LNCAP (cell line): Measurements from ENCODE around the gene SERPING1.

Experiments used
- TF ChIP-seq, protein P1 (sequence below): fragments of 450-650 bp; IDR thresholded peaks from 2 replicates; pipeline ENCODE4 v1.5.1; 2017; ENCODE audit warnings: mild to moderate bottlenecking

SERPING1 gene

DNA sequence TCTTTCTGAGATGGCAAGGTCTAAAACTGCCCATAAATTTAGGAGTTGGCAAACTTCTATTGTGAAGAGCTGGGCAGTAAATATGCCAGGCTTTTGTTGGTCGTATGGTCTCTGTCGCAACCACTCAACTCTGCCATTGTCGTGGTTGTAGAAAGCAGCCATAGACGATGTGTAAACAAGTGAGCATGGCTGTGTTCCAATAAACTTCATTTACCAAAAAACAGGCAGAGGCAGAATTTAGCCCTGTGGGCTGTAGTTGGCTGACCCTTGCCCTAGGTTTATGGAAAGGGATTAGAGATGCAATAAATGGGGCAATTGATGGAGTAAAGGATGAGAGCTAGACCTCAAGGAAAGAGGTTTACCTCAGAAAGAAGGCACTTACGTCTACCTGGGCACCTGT, 34.6 kb downstream of the SERPING1 start:
- TF ChIP-seq, protein P1, sequence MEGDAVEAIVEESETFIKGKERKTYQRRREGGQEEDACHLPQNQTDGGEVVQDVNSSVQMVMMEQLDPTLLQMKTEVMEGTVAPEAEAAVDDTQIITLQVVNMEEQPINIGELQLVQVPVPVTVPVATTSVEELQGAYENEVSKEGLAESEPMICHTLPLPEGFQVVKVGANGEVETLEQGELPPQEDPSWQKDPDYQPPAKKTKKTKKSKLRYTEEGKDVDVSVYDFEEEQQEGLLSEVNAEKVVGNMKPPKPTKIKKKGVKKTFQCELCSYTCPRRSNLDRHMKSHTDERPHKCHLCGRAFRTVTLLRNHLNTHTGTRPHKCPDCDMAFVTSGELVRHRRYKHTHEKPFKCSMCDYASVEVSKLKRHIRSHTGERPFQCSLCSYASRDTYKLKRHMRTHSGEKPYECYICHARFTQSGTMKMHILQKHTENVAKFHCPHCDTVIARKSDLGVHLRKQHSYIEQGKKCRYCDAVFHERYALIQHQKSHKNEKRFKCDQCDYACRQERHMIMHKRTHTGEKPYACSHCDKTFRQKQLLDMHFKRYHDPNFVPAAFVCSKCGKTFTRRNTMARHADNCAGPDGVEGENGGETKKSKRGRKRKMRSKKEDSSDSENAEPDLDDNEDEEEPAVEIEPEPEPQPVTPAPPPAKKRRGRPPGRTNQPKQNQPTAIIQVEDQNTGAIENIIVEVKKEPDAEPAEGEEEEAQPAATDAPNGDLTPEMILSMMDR = no peak

DNA sequence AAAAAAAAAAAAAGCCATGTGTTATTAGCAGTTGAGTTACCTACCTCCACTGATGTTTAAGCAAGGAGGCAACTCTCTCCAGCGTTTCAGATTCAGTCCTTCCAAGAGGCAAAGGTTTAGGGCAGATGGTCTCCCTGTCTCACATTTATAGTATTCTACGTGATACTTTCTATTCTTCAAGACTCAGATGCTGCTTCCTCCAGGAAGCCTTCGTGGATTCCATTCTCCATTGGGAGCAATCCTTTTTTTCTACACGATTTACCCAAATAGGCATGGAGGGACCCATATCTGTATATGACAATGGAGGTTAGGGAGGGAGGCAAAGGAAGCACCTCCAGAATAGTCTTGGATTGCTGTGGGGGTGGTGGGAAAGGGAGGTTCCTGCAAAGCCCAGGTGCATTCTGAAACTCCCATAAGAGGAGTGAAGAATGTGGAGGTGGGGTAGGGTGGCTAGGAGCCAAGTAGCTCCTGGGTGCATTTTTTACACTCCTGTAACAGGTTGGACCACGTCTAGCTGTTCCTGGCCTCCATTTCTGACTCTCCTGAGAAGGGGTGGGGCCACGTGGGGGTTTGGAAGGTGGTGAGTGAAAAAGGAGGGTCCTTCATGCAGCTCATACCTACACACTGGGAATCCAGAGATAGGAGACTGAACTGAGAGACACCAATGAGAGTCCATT, 36.0 kb downstream of the SERPING1 start:
- TF ChIP-seq, protein P1 = no peak

DNA sequence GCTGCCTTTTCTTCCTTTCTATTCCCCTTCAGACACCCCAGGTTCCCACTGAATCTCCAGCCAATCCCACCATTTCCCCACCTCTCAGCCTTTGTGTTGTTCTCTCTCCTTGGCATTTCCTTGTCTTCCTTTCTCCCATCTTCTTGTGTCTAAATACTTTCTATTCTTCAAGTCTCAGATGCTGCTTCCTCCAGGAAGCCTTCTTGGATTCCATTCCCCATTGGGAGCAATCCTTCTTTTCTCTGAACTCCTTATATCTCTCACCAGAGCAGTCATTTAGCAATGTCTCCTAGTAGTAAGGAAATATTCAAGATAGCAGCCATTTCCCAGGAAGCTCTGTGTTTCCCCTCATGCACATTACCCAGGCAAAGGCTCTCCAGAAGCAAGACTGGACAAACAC, 36.8 kb downstream of the SERPING1 start:
- TF ChIP-seq, protein P1 = no peak

DNA sequence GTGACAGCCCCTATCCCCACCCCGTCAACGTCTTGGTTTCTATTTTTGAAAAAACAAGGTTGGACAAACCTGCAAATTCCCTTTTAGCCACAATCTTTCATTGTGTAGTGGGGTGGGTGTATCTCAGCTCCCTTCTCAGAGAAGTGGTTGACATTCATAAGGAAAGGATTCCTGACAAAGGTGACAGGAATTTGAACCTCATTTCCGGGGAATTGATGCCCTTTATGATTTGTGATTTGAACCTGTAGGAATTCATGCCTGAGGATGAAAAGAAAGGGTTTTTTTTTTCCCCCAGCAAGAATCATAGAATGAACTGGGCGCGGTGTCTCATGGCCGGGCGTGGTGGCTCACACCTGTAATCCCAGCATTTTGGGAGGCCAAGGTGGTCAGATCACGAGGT, 37.8 kb downstream of the SERPING1 start:
- TF ChIP-seq, protein P1 = no peak

DNA sequence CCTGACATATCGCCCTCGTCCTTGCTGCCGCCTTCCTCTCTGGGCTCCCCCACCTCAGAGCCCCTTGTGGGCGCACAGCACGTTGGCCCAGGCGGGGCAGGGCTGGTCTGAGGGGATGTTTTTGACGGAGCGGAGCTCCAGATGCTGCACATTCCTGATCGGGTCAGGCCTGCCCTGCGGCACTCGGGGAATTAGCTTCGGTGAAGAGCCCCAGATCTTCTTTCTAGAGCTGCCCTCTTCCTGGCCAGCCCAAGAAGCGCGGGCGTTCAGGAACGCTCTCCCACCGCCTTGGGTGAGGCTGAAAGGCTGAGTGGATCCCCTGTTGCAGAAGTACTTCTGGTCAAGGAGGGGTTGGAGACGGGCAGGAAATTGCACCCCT, 40.1 kb downstream of the SERPING1 start:
- TF ChIP-seq, protein P1 = no peak

DNA sequence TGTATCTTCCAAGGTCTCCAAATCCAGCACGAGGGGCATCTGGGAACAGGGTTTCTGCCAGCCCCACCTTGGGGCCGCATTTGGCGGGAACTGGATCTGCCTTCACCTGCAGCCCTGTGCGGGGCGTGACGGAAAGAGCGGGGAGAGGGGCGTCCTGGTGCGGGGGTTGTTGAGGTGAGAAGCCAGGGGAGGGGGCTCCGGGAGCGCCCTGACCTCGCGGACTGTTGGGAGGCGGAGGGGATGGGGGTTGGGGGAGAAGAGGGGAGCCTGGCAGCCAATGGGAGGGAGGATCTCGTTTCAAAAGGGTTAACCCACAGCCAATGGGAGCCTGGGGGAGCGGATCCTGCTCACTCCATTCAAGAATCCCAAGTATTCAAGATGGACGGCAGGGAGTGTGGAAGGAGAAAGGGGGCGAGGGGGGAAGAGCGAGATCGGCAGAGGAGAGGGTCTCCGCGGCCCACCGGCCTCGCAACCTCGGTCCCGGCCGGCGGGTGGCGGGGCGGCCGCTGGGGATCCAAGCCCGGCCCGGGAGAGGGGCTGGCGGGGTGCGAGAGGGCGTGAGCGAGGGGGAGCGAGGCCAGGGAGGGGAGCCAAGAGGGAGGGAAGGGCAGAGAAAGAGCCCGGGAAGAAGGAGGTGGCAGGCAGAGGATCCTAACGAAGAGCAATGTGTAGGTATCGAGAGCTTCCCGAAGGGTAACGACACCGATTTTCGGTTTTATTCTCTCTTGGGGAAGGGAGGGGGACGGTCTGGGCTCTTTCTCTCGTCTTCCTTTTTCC, 40.7 kb downstream of the SERPING1 start:
- TF ChIP-seq, protein P1 = no peak

DNA sequence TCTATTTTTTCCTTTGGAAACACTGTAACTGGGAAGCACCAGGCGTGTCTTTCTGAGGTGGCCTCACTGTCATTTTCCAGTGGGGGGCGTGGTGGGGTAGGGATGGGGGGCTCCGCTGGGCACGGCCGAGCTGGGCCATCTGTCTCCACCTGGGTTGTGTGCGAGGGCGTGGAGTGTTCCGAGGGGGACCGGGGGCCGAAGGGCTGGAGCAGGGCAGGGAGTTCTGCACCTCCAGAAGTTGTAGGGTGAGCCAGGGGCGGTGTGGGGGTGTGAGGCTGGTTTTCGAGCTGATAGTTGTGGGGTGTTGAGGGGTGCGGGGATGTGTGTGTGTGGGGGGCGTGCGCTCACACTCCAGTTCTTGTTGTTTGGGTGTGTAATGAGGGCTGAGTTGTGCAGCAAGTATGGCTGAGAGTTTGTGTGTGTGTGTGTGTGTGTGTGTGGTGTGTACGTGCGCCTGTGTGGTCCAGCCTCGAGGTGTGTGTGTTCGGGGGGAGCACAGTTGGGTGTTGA, 41.4 kb downstream of the SERPING1 start:
- TF ChIP-seq, protein P1 = no peak
